HEK293T (cell line): ENCODE measurements around the gene MED27.

Experiments used
- ARNT ChIP-seq: fragments of 450-650 bp; IDR thresholded peaks from 2 replicates; pipeline ENCODE4 v1.6.1; 2017; ENCODE audit warnings: mild to moderate bottlenecking
- CTBP1 ChIP-seq: fragments of 450-650 bp; IDR thresholded peaks from 2 replicates; pipeline ENCODE4 v1.6.1; 2016; ENCODE audit warnings: borderline replicate concordance
- FOXM1 ChIP-seq: fragments of 450-650 bp; IDR thresholded peaks from 2 replicates; pipeline ENCODE4 v1.6.1; 2017; ENCODE audit warnings: mild to moderate bottlenecking, borderline replicate concordance
- HDGF ChIP-seq: fragments of 450-650 bp; IDR thresholded peaks from 2 replicates; pipeline ENCODE4 v1.6.1; 2017; ENCODE audit warnings: antibody characterized with exemption, borderline replicate concordance
- LEF1 ChIP-seq: fragments of 450-650 bp; IDR thresholded peaks from 2 replicates; pipeline ENCODE4 v1.6.1; 2017; ENCODE audit warnings: mild to moderate bottlenecking, borderline replicate concordance
- SP1 ChIP-seq: fragments of 450-650 bp; IDR thresholded peaks from 2 replicates; pipeline ENCODE4 v1.6.1; 2017
- SUZ12 ChIP-seq: fragments of 450-650 bp; IDR thresholded peaks from 2 replicates; pipeline ENCODE4 v1.6.1; 2016; ENCODE audit warnings: mild to moderate bottlenecking
- TARDBP ChIP-seq: fragments of 450-650 bp; IDR thresholded peaks from 2 replicates; pipeline ENCODE4 v1.6.1; 2016
- ZNF384 ChIP-seq: fragments of 450-650 bp; IDR thresholded peaks from 2 replicates; pipeline ENCODE4 v1.6.1; 2016

- TF ChIP-seq LEF1 (no peak), SP1 (no peak), CTBP1 (no peak), FOXM1 (no peak), SUZ12 (no peak), TARDBP (no peak), ARNT (no peak), HDGF (no peak), ZNF384 (no peak)
These were observed 79.7 kb downstream of the MED27 start for GRCh38 chr9:131999692-132000551.
